HuH-7 (cell line): ENCODE results near the gene NUP93.
"Not testable (repeated sequence)": the region's sequence is repeated elsewhere in the genome, so short reads cannot be mapped to it uniquely, and the experiment has no call there.

Experiments used
- DNase-seq: peaks from one replicate; pipeline ENCODE4 v3.0.0; 2011; ENCODE audit warnings: low spot score

The NUP93 gene

DNA sequence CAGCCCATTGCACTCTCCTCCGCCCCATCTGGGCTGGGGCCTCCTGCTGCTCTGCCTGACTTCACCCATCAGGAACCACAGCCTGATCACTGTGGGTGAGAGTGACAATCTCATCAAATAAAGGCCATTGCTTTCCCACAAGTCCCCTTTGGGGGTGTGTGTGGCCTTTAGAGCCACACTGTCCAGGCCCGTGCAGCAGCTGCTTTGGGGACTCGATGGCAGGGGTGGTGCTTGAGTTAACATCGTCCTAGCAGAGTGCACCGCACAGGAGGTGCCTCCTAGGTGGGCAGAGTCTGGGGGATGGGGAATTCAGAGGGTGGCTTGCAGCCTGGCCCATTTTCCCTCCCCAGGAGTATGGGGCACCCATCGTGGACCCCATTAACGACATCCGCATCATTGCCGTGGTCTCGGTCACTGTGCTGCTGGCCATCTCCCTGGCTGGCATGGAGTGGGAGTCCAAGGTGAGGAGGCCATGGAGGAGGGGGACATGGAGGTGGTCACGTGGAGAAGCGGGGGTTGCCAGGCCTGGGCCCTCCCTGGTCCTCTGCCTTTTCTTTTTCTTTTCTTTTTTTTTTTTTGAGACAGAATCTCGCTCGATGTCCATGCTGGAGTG is 140.5 kb downstream of the NUP93 start:
- DNase-seq = no peak

DNA sequence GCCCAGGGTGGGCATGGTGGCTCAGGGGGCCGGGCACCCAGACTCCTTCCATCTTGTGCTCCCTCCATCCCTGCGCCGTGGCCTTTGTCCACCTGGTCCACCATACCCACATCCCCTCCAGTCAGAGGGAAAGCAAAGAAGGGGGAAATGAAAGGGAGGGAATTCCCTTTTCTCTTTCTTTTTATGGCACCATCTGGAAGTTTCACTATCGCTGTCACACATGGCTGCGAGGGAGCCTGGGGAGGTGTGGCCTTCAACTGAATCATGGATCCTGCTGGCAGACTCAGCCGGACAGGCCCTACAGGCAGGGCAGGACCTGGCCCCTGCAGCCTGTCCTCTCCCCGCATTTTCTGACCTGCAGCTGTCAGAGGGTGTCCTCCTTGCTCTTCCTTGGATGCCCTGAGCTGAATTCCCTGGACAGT is 141.3 kb downstream of the NUP93 start:
- peak; percentile 30 for DNase-seq

DNA sequence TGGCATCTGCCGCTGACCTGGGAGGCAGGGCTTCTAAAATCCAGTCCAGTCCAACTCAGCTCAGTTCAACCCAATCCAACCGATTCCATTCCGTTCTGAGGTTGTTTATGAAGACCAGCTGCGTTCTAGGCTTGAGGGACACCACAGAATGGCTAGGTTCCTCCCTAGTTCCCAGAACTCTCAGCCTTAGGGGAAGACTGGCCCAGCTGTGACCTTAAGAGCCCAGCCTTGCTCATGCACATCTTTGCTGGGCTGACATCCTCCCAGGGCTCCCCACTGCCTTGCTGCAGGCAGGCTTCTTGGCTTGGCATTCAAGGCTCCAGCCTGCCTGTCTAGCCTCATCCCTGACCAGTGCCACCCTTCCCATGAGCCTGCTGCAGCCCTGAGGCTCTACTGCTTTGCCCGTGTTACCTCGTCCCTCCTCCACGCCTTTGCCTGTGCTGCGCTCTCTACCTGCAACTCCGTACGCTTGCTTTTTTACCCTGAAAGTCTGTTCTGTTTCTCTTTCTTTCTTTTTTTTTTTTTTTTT is 143.0 kb downstream of the NUP93 start:
- no peak for DNase-seq

DNA sequence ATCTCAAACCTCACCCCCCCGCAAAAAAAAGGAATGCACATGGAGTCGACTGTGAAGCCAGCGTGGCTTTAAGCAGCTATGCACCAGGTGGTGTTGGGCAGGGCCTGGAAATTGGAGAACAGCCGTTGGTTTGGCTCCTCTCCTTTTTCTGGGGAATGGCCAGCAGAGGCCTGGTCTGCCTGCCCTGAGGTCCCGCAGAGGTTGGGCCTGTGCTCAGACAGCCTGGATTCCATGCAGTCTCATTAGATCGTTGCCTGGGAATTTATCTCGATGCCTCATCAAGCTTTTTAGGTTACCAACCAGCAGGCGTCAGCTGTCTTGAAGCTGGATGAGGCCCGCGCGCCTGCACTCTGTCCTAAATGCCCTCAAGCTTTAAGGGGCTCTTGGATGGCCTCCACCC is 144.9 kb downstream of the NUP93 start:
- no peak for DNase-seq

DNA sequence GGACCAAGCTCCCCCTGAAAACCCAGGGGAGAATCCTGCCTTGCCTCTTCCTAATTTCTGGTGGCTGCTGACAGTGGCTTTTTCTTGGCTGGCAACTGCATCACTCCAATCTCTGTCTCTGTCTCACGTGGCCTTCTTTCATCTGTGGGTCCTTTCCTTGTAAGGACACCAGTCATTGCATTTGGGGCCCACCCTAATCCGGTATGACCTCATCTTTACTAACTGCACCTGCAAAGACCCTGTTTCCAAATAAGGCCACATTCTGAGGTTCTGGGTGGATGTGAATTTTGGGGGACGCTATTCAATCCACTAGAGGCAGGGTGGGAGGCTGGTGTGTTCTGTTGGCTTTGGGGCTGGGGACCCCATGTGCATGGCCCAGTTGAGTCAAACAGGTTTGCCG is 146.1 kb downstream of the NUP93 start:
- no peak for DNase-seq

DNA sequence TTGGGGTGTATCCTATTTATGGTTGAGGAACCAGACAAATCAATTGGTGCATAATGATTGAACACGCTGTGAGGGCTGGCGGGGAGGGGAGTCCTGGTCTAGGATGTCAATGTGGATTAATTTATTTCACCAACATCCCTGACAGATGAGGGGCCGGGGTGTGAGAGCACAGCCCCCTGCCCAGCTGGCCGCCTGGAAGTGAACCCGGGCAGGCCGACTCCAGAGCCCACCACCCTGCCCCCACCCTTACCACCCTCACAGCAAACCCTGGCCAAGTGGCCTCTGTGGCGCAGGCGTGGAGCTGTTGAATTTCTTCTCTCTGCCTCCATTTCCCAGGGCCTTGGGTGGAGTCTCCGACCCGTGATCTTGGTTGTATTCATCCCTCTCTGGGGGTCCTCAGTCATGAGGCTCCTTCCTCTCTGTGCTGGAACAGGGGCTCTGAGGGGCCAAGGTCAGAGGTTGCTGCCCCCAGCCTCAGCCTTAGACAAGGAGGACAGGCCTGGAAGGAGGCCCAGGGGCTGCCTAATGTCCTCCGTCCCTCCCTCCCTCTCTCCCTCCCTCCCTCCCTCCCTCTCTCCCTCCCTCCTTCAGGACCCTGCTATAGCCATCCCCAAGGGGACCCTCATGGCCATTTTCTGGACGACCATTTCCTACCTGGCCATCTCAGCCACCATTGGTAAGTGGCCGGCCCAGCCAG is 147.7 kb downstream of the NUP93 start:
- DNase-seq = no peak

DNA sequence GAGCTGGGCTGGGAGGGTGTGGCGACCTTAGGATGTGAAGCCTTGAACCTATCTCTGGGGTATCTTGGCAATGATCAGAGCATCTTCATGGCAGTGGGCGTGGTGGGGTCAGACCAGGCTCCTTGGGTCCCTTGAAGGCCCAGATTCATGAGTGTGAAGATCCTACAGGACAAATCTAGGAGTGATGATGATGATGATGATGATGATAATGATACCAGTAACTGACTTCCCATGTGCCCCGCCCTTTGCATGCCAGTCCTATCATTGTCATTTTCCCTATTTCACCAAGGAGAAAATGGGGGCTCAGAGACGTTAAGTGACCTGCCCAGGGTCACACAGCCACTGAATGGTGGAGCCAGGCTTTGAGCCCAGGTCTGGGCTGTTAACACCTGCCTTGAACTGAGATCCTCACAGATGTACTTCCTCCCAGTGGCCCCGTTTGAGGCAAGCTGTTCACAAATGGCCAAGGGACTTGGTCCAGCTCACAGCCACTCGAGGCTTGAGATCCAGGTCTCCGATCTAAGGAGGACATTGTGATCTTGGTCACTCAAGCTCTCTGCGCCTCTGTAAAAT is 148.4 kb downstream of the NUP93 start:
- DNase-seq = no peak

DNA sequence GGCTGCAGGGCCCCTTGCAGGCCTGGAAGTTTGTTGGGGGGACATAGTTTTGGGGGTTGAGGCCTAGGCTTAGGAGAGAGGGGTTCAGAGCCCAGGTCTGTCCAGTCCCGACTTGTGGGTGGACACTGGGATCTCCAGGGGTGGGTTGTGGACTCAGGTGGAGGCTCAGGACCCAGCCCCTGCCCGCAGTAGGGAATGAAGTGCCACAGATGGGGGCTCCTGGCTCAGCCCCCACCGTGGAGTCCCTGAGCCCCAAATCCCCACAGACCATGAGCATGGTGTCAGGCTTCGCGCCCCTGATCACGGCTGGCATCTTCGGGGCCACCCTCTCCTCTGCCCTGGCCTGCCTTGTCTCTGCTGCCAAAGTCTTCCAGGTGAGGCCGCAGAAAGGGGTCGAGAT is 149.3 kb downstream of the NUP93 start:
- no peak for DNase-seq

DNA sequence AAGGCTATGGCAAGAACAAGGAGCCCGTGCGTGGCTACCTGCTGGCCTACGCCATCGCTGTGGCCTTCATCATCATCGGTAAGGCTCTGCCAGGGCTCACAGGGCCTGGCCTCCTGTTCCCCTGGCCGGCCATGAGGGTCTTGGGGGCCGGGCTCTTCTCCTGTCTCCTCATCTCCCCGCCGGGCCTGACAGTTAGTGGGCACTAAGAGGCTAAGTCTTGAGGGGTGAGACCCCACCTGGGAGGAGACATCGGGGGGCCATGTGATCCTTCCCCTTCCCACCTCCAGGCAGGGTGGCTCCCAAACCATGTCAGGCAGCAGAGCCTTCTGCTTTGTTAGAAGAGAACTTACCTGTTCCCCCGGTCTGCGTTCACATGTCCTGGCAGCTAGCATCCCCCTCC is 150.2 kb downstream of the NUP93 start:
- DNase-seq = no peak

DNA sequence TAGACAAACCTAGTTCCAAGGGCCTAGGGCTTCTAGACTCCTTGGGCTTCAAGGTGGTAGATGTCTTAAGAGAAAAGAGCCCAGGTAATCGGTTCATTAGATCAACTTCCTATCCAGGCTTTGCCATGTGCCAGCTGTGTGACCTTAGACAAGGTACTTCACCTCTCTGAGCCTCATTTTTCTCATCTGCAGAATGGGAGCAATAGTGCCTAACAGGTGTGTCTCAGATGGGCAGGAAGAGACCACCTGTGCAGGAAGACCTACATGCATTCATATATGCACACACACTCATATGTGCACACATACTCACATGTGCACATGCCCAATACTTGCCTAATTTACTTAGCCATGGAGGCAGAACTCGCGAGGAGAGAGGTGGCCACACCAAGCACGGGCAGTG is 150.8 kb downstream of the NUP93 start:
- no peak for DNase-seq

DNA sequence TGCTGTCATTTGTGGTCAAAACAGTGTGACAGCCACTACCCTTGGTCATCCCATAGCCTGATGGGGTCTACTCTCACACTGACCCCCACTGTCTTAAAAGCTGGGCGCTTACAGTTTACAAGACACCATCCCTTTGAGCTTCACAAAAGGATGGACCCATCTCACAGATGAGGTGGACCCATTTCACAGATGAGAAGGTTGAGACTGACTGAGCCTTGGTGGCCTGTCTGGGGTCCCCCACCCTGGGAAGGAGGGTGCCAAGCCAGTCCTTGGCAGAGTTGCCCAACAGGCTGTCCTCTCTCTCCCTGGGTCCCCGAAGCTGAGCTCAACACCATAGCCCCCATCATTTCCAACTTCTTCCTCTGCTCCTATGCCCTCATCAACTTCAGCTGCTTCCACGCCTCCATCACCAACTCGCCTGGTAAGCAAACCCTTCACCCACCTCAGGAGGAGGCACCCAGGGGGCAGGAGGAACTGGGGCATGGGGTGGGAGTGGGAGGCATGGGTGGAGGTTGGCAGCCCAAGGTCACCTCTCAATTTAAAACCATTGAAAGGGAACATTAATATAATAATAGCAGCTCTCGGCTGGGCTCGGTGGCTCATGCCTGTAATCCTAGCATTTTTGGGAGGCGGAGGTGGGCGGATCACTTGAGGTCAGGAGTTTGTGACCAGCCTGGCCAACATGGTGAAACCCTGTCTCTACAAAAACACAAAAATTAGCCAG is 152.3 kb downstream of the NUP93 start:
- DNase-seq = no peak

DNA sequence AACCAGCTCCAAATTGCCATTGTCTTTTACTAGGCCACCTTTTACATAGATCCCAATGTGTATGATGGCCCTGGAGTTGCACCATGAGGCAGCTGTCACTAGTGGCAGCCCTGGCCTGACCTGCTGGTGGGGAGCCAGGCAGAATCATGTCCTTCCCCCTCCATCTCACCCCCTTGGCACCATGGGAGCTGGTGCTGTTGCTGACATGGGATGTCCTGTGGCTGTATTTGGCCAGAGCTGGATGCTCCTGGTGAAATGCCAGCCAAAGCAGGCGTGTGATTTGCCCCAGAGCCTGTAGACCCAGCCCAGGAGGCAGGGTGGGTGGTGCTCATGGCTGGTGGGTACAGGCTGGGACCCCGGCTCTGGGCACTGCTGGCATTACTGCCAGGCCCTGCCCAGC is 153.7 kb downstream of the NUP93 start:
- no peak for DNase-seq

DNA sequence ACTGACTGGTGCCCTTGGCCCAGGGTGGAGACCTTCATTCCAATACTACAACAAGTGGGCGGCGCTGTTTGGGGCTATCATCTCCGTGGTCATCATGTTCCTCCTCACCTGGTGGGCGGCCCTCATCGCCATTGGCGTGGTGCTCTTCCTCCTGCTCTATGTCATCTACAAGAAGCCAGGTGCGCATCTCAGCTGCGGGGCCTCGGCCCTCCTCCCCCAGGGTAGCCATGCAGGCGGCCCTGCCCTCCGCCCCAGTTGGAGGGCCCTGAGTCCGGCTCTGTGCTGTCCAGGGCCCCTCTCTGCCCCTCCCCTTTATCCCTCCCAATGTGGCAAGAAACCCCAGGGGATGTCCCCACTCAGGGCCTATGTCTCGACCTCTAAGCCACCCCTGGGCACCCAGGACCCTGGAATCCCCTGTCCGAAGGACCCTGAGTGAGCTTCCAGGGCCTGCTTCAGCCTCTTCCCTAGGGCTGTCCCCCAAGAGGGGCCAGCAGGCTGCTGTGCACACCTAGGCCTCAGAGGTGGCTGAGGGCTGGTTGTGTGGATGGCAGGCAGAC is 154.2 kb downstream of the NUP93 start:
- DNase-seq = no peak

DNA sequence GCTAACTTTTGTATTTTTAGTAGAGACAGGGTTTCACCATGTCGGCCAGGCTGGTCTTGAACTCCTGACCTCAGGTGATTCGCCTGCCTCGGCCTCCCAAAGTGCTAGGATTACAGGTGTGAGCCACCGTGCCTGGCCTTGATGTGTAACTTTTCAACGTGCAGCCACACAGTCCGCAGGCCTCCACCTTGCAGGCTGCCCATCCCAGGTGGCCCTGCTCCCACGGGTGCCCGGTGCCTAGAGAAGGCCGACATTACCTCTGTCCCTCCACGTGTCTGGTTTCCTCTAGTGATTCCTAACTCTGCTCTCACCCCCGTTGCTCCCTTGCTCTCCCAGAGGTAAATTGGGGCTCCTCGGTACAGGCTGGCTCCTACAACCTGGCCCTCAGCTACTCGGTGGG is 155.0 kb downstream of the NUP93 start:
- not testable (repeated sequence) for DNase-seq

DNA sequence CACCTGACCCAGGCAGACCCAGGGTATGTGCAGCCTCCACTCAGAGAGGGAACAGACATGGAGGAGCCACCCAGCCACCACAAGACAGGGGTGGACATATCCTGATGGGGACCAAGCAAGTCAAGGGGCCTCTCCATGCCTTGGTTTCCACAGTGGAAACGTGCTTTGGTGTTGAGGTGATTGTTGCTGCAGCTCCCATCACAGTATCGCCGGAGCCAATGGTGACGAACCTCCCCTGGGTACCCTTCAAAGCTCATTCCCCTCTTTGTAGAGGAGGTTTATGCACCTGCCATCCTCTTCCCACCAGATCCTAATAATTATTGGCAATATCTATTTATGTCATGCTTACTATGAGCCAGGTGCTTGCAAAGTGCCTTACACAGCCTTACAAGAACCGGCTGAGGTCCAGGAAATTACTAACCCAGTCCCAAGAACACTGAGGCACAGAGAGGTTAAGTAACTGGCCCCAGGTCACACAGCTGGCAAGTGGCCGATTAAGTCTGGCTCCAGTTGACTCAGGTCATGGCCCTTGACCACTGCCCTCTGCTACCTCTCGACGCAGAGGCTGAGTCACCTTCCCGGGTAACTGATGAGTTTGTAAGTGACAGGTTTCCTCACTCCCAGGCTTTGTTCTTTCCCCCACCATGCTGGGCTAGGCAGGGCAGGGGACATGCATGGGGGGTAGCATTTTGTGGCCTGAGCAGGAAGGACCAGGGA is 155.7 kb downstream of the NUP93 start:
- no peak for DNase-seq

DNA sequence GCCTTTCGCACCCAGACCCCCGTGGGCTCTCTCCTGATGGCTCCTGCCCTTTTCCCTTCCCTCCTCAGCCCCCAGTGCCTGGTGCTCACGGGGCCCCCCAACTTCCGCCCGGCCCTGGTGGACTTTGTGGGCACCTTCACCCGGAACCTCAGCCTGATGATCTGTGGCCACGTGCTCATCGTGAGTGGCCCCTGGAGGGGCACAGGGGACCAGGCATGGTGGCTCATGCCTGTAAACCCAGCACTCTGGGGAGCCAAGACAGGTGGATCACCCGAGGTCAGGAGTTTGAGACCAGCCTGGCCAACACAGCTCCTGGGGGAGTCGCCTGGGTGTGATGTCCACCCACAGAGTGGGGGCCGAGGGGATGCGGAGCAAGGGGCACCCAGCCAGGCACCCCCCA is 156.4 kb downstream of the NUP93 start:
- DNase-seq = no peak

DNA sequence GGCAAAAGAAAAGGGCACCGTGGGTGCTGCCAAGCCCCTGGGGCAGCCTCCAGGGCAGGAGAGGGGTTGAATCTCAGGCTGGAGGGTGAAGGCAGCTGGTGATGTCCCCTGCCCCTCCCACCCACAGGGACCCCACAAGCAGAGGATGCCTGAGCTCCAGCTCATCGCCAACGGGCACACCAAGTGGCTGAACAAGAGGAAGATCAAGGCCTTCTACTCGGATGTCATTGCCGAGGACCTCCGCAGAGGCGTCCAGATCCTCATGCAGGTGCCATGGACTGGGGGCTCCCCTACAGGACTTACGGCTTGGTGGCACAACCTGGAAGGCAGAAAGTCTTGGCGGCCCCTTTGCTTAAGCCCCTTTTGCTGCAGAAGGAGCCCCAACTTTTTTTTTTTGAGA is 156.9 kb downstream of the NUP93 start:
- no peak for DNase-seq

DNA sequence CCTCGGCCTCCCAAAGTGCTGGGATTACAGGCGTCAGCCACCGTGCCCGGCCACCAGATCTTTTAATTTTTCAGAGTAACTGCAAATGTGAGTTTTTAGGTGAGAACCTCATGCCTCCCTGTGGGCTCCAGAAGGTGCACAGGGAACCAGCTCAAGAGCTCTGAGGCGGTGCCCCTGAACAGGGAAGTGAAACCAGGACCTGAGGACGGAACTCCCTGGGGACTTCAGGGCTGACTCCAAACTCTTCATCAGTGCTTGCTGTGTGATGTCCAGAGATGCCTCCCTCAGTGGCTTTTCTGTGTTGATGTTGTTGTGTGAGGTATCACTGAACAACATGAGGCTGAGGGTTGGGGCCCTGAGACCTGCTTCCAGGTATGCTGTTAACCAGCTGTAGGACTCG is 158.9 kb downstream of the NUP93 start:
- no peak for DNase-seq

DNA sequence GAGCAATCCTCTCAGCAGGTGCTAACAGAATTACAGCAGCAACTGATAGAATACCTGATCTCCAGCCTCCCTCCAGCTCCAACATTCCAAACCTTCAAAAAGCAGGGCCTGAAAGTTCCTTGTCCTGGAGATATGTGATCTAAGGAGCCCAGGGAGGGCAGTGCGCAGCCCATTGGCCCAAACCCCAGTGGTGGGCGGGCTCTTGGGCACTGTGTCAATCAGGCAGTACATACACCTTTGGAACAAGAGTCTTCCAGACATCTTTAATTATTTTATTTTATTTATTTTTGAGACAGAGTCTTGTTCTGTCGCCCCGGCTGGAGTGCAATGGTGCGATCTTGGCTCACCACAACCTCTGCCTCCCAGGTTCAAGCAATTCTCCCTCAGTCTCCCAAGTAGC is 159.3 kb downstream of the NUP93 start:
- DNase-seq = no peak

DNA sequence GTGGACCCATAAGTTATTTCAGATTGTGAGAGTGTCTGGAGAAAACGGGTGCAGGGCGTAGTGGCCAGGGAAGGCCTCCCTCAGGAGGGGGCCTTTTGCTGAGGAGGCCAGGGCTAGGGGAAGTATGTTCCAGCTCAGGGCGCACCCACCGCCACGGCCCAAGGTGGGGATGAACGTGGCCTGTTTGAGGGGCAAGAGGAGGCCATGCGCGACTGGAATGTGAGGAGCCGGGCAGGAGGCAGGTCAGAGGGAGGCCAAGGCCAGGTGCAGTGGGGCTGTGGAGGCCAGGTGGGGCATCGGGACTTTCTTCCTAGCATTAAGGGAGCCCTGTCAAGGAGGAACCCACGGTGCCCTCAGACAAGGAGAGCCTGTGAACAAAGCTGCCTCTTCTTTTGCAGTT is 161.8 kb downstream of the NUP93 start:
- DNase-seq = no peak

DNA sequence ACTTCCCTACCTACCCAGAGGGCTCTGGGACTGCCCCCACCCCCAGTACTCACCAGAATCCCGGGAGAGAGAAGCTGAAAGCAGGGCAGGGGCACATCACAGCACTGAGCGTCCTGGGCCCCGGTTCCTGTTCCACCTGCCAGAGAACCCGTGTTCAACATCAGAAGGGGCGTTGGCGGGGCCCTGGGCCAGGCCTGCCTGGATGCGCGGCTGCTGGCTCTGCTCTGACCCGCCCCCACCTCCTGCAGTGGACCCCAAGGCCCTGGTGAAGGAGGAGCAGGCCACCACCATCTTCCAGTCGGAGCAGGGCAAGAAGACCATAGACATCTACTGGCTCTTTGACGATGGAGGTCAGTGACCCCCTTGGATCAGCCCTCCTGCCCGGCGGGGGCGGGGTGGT is 162.8 kb downstream of the NUP93 start:
- DNase-seq = no peak

DNA sequence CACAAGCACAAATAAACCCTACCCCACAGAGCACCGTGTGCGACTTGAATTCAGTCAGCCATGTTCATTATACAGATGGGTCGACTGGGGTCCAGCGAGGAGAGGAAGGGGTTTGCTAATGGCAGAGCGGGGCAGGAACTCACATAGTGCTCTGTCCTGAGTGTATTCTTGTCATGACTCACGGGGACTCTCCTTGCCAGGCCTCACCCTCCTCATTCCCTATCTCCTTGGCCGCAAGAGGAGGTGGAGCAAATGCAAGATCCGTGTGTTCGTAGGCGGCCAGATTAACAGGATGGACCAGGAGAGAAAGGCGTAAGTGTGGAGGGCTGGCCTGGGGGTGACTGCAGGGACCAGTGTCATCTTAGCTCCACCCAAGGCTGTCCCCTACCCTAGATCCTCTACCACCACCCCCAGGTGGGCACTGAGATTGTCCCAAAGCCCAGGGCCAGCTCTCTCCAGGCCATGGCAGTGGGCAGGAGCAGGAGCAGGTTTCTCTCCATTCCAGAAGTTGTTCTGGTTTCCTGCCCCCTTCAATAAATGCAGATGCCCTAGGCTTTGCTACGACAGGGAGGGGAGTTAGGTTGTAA is 164.5 kb downstream of the NUP93 start:
- no peak for DNase-seq
